Astrocyte of the spinal cord (primary cell): Measurements from ENCODE around the gene LDLRAD3.

Experiments used
- DNase-seq: peaks from one replicate; pipeline ENCODE4 v3.0.0; 2011; ENCODE audit warnings: low read depth, low spot score
- H3K4me3 ChIP-seq: 2 replicates; pipeline ENCODE4 v1.5.1; 2011; ENCODE audit warnings: low read depth, mild to moderate bottlenecking, low read length, moderate library complexity
- CTCF ChIP-seq: IDR thresholded peaks from 2 replicates; pipeline ENCODE4 v1.5.1; 2012; ENCODE audit warnings: low read depth, mild to moderate bottlenecking, low read length, inconsistent platforms
- in situ Hi-C: cut with HindIII; loops from 2 replicates; pipeline ENCODE4 v1.10.0; 2017; ENCODE audit warnings: low sequenced_read_pairs

Gene LDLRAD3

DNA sequence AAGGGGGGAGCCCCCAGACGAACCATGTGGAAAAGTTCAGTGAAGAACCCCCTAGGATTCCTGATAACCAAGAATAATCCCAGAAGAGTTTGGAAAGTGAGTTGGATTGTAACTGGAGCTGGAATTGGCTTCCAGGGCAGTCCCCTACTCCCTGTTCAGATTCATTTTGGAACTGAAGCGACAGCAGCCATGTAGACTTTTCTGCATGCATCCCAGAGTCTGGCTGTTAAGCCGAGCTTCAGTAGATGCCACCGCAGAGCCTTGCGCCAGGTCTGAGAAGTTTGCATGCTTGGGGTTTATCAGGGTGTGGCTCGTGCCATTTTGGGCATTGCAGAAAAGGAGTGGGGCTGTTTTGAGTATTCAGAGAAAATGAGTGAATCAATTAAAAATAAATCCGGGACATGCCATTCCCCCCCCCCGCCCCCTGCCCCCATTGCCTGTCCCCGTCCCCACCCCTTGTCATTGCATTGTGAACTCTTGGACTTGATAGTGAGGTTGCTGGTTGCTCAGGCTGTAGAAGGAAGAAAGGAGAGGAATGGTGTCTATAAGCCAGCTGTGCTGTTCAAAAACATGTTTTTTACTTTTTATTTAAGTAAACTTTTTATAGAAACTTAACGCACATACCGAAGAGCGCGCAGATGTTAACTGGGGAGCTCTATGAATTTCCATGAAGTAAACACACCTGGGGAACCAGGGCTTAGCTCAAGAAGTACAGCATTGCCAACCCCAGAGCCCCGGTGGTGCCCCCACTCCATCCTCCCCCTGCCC is 71.2 kb downstream of the LDLRAD3 start:
- H3K4me3 ChIP-seq = no peak overlapping the region
- in situ Hi-C loops = no loop called here
- TF ChIP-seq CTCF = no peak
- no peak for DNase-seq

- DNase-seq = no peak
- no peak overlapping the region for H3K4me3 ChIP-seq
- in situ Hi-C loops = no loop called here
- TF ChIP-seq CTCF = no peak
Observed at GRCh38 chr11:36015799-36016198, 71.9 kb downstream of the LDLRAD3 start.

DNA sequence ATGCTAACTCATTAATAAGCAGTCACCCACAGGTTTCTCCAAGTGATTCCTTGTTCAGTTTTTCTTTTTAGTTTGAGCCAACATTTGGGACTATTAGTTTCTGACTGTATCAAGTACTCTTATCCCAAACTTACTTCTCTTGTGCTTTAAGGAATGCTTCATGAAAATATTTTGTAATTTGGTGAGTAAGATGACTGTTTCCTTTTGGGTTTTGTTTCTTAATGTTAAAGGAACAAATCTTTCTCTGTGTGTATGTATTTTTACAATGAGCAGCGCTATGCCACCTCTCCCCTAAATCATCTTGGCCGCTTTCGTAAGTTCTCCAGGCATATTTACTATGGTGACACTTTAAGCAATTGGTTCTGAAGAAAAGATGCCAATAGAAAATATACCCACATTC is 72.4 kb downstream of the LDLRAD3 start:
- TF ChIP-seq CTCF = no peak
- in situ Hi-C loops = no loop called here
- DNase-seq = no peak
- no peak overlapping the region for H3K4me3 ChIP-seq

GRCh38 chr11:36016709-36017108 is 72.8 kb downstream of the LDLRAD3 start:
- no peak overlapping the region for H3K4me3 ChIP-seq
- DNase-seq = no peak
- in situ Hi-C loops = no loop called here
- TF ChIP-seq CTCF = no peak

DNA sequence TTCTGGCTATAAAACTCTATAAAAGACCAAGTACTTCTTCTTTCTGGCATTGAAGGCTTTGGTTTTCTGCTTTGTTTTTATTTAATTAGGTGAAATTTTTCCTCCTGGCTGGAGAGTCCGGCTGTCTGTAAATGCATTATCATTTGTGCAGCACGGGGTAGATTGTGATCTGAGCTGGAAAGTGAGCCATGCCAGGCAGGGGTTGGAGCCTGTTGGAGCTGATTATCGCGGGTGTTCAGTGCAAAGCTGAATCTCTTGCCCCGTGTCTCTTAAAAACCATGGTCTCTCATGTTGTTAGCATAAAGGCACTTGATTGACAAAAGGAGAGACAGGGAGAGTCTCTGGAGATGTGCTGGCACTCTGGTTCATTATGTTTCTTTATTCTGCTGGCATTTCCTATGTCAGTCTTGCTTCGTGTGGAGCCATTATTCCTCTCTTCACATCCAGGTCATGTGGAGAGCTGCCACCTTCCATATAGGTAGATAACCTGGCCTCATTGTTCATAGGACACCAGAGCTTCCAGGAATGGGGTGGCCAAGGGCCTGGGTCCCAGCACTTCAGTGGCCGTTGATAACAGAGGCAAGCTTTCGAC is 75.2 kb downstream of the LDLRAD3 start:
- TF ChIP-seq CTCF = no peak
- DNase-seq = no peak
- H3K4me3 ChIP-seq = no peak overlapping the region
- in situ Hi-C loops = no loop called here

DNA sequence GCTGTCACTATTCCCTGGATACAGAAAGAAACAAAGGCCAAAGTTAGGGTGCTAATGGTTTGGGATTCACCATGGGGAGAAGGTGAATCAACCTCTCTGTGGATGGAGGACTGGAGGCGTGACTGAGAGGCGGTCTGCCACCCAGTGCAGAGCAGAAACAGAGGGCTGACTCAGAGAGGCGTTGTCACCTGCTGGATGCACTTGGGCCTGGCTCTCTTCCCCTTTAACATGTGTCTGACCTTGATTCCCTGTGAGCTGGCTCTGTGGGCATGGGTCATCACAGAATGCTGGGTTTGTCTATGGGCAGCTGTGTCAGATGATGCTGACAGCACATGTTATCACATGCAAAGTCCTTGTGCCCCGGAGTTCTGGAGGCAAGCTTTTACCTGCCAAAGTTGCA is 75.9 kb downstream of the LDLRAD3 start:
- no peak overlapping the region for H3K4me3 ChIP-seq
- TF ChIP-seq CTCF = no peak
- in situ Hi-C loops = no loop called here
- no peak for DNase-seq
